Right cardiac atrium (tissue), 5 donors: ENCODE results near the gene FASLG. TPM values are rescaled to one million over a fixed set of nuclear protein-coding genes. Genes with fewer than 3 reads are reported as not detected.

Experiments used
- ATAC-seq, 2 donors: fragments of 200-7000 bp; cut with Tn5 transposase; one replicate each; pipeline versions ENCODE4 v1.8.0 to v1.9.1; 2020; ENCODE audit warnings: moderate library complexity in 2 of 2, mild to moderate bottlenecking in 1 of 2
- DNase-seq, 3 donors: peaks; one replicate each; pipeline ENCODE4 v3.0.0-alpha.2; 2020
- H3K27ac ChIP-seq: one replicate; pipeline ENCODE4 v1.5.1; 2013; ENCODE audit warnings: mild to moderate bottlenecking, low read length, control low read depth, moderate library complexity
- H3K27me3 ChIP-seq: one replicate; pipeline ENCODE4 v1.6.1; 2013; ENCODE audit not compliant: control insufficient read depth, insufficient read depth
- H3K4me1 ChIP-seq: one replicate; pipeline ENCODE4 v1.6.1; 2013; ENCODE audit warnings: low read length; ENCODE audit not compliant: control insufficient read depth, insufficient read depth
- H3K4me3 ChIP-seq: one replicate; pipeline ENCODE4 v1.5.1; 2013; ENCODE audit warnings: low read length, control low read depth
- H3K9me3 ChIP-seq: one replicate; pipeline ENCODE4 v1.6.1; 2013; ENCODE audit warnings: low read length; ENCODE audit not compliant: control insufficient read depth
- WGBS: extraction: QIAGEN DNeasy Blood & Tissue Kit; methylation state at CpG from one replicate; pipeline ENCODE4 v1.1.7; 2013; 5-methylcytosine and 5-hydroxymethylcytosine counted together
- intact Hi-C, 4 donors: fragments of 100-400 bp; cut with DNase I; formaldehyde crosslinking; loops; one replicate each; pipeline versions ENCODE4 v1.11.0 to v1.14.0; 2022 to 2023
- polyA plus RNA-seq: library from polyadenylated mRNA; stranded (reverse); fragments of 200-250 nt; gene quantifications from one replicate; pipeline ENCODE4 v1.2.3, GENCODE V29; 2013
- total RNA-seq, 4 donors: library from RNA; stranded (reverse); fragmentation: NEBNext Ultra II Directional; extraction: Animal tissue kit (Norgen Biotek cat#: 25700); gene quantifications; one replicate each; pipeline ENCODE4 v1.2.1, GENCODE V29; 2021
- donor health status: healthy with polysubstance abuse.
- donor health status: DM: no; HTN: yes; CAD: no.
- donor health status: DM: no; HTN: no; CAD: no.
- donor health status: DM: no; HTN: yes; CAD: no; lungs with severe emphysema.
- donor health status: DM: yes; HTN: yes; CAD: no.

The FASLG gene
- total and polyA plus RNA-seq, 5 donors = 0.07 to 0.29 (median 0.12) TPM; not detected in 2

DNA sequence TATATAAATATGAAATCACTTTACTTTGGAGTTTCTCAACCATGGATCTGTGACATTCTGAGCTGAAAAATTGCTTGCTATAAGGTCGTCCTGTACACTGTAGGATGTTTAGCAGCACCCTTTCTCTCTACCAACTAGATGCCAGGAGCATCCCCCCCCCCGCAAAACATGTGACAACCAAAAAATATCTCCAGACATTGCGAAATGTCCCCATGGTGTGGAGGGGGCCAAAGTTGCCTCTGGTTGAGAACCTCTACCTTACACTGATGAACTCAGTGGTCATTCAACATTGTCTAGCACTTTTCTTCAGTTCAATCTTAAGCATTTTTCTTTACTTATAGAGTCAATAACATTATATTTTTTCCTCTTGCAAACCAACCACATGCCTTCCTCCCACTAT, 9.2 kb downstream of the FASLG start:
- intact Hi-C loops = no loop called here
- 87% methylated on average over 3 of the region's 3 CpGs for WGBS
- no peaks in the 10 kb centered on the region for H3K4me1 ChIP-seq

DNA sequence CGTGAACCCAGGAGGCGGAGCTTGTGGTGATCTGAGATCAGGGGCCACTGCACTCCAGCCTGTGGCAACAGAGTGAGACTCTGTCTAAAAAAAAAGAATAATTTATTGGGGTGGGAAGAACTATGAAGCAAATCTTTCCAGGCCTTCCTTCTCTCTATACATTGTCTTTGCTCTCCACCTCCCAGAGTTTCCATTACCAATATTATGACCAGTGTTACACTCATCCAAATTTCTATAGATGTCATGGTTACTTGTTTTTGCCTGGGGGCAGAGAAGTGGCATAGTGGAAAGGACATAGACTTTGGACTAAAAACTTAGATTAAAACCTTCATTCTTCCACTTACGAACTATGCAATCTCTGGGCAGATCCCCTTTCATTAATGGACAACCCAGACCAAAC, 10.1 kb downstream of the FASLG start:
- Histone ChIP-seq H3K4me3 (no peak overlapping the region), H3K4me1 (no peaks in the 10 kb centered on the region), H3K9me3 (no peaks in the 10 kb centered on the region), H3K27me3 (no peaks in the 10 kb centered on the region), H3K27ac (no peak overlapping the region)
- intact Hi-C loops = no loop called here
- ATAC-seq (no peak), DNase-seq (no peak)
- 91% methylated on average over 3 of the region's 3 CpGs for WGBS

More for the DNA sequence above, 9.2 kb downstream of the FASLG start:
- Histone ChIP-seq H3K27ac (no peak overlapping the region), H3K4me3 (no peak overlapping the region), H3K9me3 (no peaks in the 10 kb centered on the region), H3K27me3 (no peaks in the 10 kb centered on the region)
- DNase-seq = no peak
- ATAC-seq = no peak

DNA sequence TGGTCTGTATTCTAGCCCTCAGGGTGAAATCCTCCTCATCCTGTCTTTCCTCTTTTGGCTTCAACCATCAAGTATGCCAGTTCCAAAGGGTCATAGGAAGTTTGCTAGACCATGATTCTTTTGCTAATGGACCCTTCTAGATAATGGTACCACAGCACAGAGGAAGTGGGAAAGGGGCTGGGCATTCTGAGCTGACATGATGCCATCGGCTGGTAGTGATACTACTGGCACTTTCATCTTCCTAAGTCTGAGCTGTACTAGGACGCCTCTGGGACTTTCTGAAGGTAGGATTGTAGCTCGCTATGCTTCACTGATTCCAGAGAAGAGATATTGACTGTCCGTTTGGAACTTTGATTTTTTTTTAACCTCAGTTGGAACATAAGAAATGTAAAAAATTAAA, 11.4 kb downstream of the FASLG start:
- Histone ChIP-seq H3K9me3 (no peaks in the 10 kb centered on the region), H3K27ac (no peak overlapping the region), H3K27me3 (no peaks in the 10 kb centered on the region), H3K4me1 (no peaks in the 10 kb centered on the region), H3K4me3 (no peak overlapping the region)
- ATAC-seq (no peak), DNase-seq (no peak)
- intact Hi-C loops = no loop called here
- 82% methylated on average over 4 of the region's 4 CpGs for WGBS

DNA sequence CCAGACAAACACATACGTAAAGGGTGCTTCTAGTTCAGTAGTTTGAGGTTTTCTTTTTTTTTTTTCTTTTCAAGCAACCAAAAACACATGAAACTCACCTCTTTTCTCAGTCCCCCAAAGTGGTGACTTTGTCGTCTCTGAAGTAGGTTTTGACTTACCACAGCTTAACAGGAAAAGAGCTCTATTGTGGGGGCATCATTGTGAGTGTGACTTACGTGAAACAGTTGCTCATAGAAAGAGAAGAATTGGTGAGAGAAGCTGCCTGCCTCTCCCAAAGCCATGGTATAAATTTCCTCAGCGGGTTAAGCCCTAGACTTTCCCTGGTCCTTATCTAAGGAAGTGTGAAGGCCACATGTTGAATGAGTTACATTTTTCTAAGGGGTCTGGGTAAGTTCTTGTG, 11.9 kb downstream of the FASLG start:
- ATAC-seq = no peak
- H3K27me3 ChIP-seq = no peaks in the 10 kb centered on the region
- no peak overlapping the region for H3K27ac ChIP-seq

DNA sequence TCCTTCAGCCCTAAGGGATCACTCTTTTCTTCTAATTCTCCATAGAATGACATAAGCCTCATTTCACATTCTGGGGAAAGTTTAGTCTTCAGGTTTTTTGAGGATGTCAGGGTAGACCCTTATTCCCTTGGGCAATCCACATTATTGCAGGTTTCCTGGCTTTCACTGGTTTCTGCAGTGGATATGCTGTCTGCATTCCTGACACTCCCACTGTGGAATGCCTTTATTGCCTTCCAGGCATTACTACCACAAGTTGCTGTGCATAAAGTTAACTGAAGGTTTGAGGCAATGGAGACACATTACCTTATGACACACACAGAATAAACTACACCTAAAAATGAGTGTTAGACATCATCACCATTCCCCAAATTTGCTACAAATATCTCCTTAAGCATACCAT, 12.7 kb downstream of the FASLG start:
- Histone ChIP-seq H3K4me3 (no peak overlapping the region), H3K4me1 (no peaks in the 10 kb centered on the region), H3K27ac (no peak overlapping the region), H3K27me3 (no peaks in the 10 kb centered on the region), H3K9me3 (no peaks in the 10 kb centered on the region)
- DNase-seq = no peak
- intact Hi-C loops = no loop called here
- no peak for ATAC-seq

More for the DNA sequence above, 11.9 kb downstream of the FASLG start:
- DNase-seq = no peak
- intact Hi-C loops = no loop called here
- Histone ChIP-seq H3K9me3 (no peaks in the 10 kb centered on the region), H3K4me1 (no peaks in the 10 kb centered on the region), H3K4me3 (no peak overlapping the region)
- WGBS = 54% methylated on average over 4 of the region's 4 CpGs

DNA sequence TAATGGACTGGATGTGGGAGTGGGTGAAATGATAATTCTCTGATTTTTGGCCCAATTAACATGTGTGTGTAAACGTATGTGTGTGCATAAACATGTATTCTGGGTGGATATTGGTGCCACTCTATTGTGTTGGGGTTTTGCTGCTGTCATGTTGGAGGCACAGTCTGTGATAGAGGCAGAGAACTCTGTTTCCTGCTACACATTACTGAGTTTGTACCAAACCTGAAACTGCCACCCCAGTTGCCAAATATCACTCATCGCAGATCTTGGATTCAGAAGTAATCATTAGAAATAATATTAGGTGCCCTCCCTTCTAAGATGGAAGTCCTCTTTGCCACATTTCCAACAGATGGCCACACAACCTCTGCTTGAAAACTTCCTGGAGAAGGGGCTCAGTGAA, 13.8 kb downstream of the FASLG start:
- ATAC-seq (no peak), DNase-seq (no peak)
- 66% methylated on average over 2 of the region's 2 CpGs for WGBS
- Histone ChIP-seq H3K4me3 (no peak overlapping the region), H3K27me3 (no peaks in the 10 kb centered on the region), H3K9me3 (no peaks in the 10 kb centered on the region), H3K4me1 (no peaks in the 10 kb centered on the region), H3K27ac (no peak overlapping the region)
- intact Hi-C loops = no loop called here

DNA sequence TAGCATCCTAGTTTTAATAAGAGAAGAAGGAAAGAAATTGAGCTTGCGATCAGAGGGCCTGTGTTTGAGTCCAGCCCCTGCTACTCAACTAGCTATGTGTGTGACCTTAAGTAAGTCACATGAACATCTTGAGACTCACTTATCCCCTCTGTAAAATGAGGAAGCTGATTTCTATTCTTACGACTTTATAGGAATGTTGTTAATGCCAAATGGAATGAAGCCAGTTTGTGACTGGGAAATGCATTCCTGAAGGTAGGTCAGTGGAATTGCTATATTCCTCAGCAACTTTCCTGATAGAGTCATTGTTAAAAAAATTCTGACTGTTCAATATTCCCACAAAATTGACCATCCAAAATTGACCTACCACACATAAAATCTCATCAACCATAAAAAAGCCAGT, 14.9 kb downstream of the FASLG start:
- no peak for DNase-seq
- Histone ChIP-seq H3K4me1 (no peaks in the 10 kb centered on the region), H3K27me3 (no peaks in the 10 kb centered on the region), H3K27ac (no peak overlapping the region), H3K9me3 (no peaks in the 10 kb centered on the region), H3K4me3 (no peak overlapping the region)
- ATAC-seq = no peak
- intact Hi-C loops = no loop called here
- WGBS = 58% methylated on average over 2 of the region's 2 CpGs

DNA sequence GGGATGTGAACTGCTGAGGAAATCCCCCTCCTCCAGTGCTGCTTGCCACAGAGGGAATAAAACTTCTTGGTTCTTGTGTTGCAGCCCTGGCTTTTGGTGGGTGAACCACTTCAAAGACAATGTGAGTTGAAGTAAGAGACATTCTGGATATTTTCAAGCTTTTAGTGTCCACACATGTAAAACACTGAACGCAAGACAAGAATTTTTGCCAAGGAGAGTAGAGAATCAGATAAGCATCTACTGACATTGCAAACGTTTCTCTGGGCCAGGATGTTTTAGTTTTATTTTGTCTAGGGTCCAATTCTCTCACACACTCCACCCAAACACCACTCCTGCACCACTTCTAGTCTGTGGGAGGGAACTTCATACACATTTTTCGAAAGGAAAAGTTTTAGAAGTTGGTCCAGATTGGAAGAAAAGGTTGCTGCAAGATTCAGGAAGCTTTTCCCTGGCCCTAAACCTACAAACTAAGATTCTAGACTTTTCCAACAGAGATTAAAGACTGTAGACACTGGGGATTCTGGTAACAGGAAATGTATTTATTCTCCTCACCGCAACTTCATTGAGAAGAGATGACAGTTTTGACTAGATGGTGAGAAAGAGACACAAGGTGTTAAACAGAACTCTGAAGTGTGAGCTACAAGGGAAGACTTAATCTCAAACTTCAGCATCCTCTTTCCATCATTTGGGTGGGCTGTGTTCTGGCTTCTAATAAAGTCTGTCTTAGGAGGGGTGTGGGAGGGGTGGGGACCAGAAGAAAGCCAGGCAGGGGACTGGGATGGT, 16.1 kb downstream of the FASLG start:
- DNase-seq = no peak
- no peak overlapping the region for H3K27ac ChIP-seq
- no peak overlapping the region for H3K4me3 ChIP-seq
- no peak for ATAC-seq
- no peaks in the 10 kb centered on the region for H3K4me1 ChIP-seq
- H3K9me3 ChIP-seq = peaks cover 2% of the 10 kb centered on the region
- H3K27me3 ChIP-seq = no peaks in the 10 kb centered on the region
- WGBS = 39% methylated on average over 4 of the region's 4 CpGs
- intact Hi-C loops = no loop called here

DNA sequence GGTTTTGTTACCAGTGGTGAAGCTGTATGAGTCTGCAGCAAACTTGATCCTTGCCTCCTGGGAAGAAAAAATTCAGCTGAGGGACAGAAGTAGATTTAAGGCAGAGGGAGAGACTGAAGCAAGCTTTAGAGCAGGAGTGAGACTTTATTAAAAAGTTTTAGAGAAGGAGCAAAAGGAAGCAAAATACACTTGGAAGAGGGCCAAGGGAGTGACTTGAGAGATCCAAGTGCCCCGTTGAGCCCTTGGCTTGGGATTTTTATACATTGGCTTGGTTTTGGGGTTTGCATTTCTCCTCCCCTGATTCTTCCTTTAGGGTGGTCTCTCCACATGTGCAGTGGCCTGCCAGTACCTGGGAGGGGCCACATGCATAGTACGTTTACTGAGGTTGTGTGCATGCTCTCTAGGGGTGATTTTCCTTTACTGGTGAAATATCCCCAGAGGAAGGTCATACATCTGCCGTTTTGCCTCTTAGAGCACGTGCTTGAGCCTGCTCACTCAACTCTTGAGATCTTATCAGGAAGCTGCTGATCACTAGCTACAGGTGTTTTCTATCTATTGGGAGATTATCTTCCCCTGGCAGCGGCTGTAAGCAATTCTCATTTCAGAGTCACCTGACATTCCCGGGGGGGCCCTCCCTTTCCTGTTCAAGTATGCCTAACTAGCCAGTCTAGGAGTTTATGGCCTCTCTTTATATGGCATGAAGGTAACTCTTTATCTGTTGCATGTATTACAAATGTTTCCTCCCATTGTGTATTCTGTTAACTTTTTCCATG, 20.3 kb downstream of the FASLG start:
- Histone ChIP-seq H3K27me3 (no peaks in the 10 kb centered on the region), H3K4me1 (no peaks in the 10 kb centered on the region), H3K9me3 (peaks cover 2% of the 10 kb centered on the region), H3K27ac (no peak overlapping the region), H3K4me3 (no peak overlapping the region)
- WGBS = 36% methylated on average over 6 of the region's 6 CpGs
- ATAC-seq (no peak), DNase-seq (no peak)
- intact Hi-C loops = no loop called here

DNA sequence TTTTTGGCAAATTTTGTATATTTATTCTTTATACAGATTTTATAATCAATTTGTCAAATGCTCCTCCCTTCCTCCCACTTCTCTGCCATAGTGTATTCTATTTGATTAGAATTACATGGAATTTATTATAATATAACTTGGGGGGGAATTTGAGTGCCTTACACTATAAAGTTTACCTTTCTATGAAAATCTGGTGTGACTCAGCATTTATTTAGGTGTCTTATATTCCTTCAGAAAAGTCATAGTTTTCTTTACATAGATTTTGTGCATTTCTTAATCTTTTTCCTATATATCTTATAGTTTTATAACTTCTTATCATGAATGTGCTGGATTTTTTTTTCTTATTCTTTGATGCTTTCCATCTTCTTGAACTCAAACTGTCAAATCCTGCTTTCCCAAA, 21.3 kb downstream of the FASLG start:
- DNase-seq (no peak), ATAC-seq (no peak)
- Histone ChIP-seq H3K27me3 (no peaks in the 10 kb centered on the region), H3K27ac (no peak overlapping the region), H3K4me1 (no peaks in the 10 kb centered on the region), H3K9me3 (peaks cover 2% of the 10 kb centered on the region), H3K4me3 (no peak overlapping the region)
- intact Hi-C loops = no loop called here

DNA sequence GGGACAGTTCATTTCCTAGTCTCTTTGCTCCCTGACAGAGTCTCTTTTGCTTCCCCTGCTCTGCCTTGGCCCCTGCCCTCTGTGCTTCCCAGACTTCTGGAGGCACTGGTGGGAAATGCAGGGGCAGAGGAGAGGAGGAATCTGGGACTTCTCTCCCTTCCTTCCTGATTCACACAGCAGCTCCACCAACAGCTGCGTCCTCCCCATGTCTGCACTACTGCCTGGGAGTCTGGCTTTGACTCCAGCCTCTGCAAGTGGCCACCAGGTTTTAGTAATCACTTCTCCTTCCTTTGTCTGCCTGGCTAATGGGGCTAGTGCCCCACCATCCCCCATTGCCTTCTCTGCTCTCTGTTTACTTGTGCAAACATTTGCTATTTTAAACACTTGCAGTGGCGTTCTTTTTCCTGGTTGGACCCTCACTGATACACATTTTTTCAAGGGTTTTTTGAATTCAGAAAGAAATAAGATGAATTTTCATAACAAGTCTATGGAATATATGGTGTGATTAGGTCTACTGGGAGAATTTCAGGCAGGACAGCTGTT, 21.9 kb downstream of the FASLG start:
- ATAC-seq (no peak), DNase-seq (no peak)
- H3K9me3 ChIP-seq = peaks cover 2% of the 10 kb centered on the region
- intact Hi-C loops = no loop called here
- no peak overlapping the region for H3K27ac ChIP-seq
- 82% methylated on average over 2 of the region's 2 CpGs for WGBS
- no peaks in the 10 kb centered on the region for H3K4me1 ChIP-seq
- H3K4me3 ChIP-seq = no peak overlapping the region
- no peaks in the 10 kb centered on the region for H3K27me3 ChIP-seq
